ENCODE measurements around the gene RPGR. TPM values are rescaled to one million over a fixed set of nuclear protein-coding genes. Genes with fewer than 3 reads are reported as not detected.

Gene RPGR
- total RNA-seq, 5 donors from 2014 or later (not counting 1 experiment from before 2014, with no cell fraction given) = 8.1 to 31.2 (median 9.4) TPM

DNA sequence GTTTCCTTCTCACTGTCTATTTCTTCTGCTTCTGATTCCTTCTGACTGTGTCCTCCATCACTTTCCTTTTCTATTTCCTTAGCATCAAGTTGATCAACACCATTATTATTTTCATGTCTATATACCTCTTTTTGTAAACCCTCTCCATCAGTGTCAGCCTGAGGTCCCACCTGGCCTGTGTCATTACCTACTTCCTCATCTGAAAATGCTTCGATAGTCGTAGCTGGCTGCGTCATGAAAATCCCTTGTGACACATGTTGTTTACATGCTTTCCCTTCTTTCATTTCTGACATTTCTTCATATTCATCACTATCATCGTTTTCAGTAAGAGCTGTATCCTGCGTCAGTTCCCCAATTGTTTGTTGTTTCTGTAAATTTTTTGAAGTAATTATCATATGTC lies 39.6 kb downstream of the RPGR start:
- no peaks in the 10 kb centered on the region for H3K9me3 ChIP-seq
- Mint-ChIP-seq H3K36me3 (peaks cover 29% of the 10 kb centered on the region), H3K27me3 (peaks cover 0 to 5% of the 10 kb centered on the region in 2 donors), H3K4me3 (no peak overlapping the region), H3K9me3 (no peaks in the 10 kb centered on the region), H3K4me1 (peaks cover 0 to 4% (median 0%) of the 10 kb centered on the region in 3 donors), H3K27ac (peak overlapping the region in 1 of 2 donors; percentile 64)
- H3K27me3 ChIP-seq (replicated peaks in 1 of 2; ENCODE audit: control insufficient read depth in 2 of 2, extremely low read depth in 1 of 2, insufficient read depth in 2 of 2, low read length in 1 of 2) = no peaks in the 10 kb centered on the region
- no peaks in the 10 kb centered on the region for H3K36me3 ChIP-seq (ENCODE audit: control insufficient read depth in 2 of 2, extremely low read depth in 1 of 2, insufficient read depth in 1 of 2, low read length in 1 of 2)
- DNase-seq (no peak), ATAC-seq (replicated peaks in 1 of 4) (no peak)
- CTCF ChIA-PET = no interaction called here
- POLR2A ChIA-PET = no interaction called here
- no peak overlapping the region for H3K4me3 ChIP-seq (ENCODE audit: control insufficient read depth in 1 of 2, extremely low read depth in 1 of 2, low read length in 1 of 2)
- no CpG with 5 or more reads among the region's 5 CpGs for WGBS (ENCODE audit: insufficient coverage)
- H3K27ac ChIP-seq (ENCODE audit: low read length) = no peak overlapping the region
- no peaks in the 10 kb centered on the region for H3K4me1 ChIP-seq (ENCODE audit: control insufficient read depth in 1 of 2, extremely low read depth in 1 of 2, insufficient read depth in 2 of 2, low read length in 2 of 2)

DNA sequence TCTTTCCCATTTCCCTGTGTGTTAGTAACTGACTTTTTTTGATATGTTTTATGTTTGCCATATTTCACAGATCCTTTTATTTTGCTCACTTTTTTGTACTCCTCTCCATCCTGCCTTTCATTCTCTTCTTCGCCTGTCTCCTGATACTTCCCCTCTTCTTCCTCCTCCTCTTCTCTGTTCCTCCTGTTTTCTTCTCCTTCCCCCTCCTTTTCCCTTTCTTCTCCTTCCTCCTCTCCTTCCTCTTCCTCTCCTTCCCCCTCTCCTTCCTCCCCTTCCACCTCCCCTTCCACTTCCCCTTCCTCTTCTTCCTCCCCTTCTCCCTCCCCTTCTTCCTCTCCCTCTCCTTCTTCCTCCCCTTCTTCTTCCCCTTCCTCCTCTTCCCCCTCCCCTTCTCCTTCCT lies 41.7 kb downstream of the RPGR start:
- no peak overlapping the region for H3K27ac ChIP-seq (ENCODE audit: low read length)
- H3K4me1 Mint-ChIP-seq = peaks cover 0 to 4% (median 0%) of the 10 kb centered on the region in 3 donors
- H3K4me3 Mint-ChIP-seq = no peak overlapping the region
- no peak overlapping the region for H3K27ac Mint-ChIP-seq
- H3K9me3 Mint-ChIP-seq = no peaks in the 10 kb centered on the region
- no peak overlapping the region for H3K4me3 ChIP-seq (ENCODE audit: control insufficient read depth in 1 of 2, extremely low read depth in 1 of 2, low read length in 1 of 2)
- CTCF ChIA-PET = no interaction called here
- H3K27me3 Mint-ChIP-seq = peaks cover 0 to 9% of the 10 kb centered on the region in 2 donors
- whole genome bisulfite sequencing (ENCODE audit: insufficient coverage) = 100% methylated on average over 1 of the region's 1 CpG
- POLR2A ChIA-PET = no interaction called here
- DNase-seq = no peak
- no peaks in the 10 kb centered on the region for H3K36me3 ChIP-seq (ENCODE audit: control insufficient read depth in 2 of 2, extremely low read depth in 1 of 2, insufficient read depth in 1 of 2, low read length in 1 of 2)
- H3K4me1 ChIP-seq (ENCODE audit: control insufficient read depth in 1 of 2, extremely low read depth in 1 of 2, insufficient read depth in 2 of 2, low read length in 2 of 2) = no peaks in the 10 kb centered on the region
- H3K36me3 Mint-ChIP-seq = peaks cover 29% of the 10 kb centered on the region
- no peaks in the 10 kb centered on the region for H3K9me3 ChIP-seq
- no peaks in the 10 kb centered on the region for H3K27me3 ChIP-seq (replicated peaks in 1 of 2; ENCODE audit: control insufficient read depth in 2 of 2, extremely low read depth in 1 of 2, insufficient read depth in 2 of 2, low read length in 1 of 2)
- no peak for ATAC-seq (replicated peaks in 1 of 4)

DNA sequence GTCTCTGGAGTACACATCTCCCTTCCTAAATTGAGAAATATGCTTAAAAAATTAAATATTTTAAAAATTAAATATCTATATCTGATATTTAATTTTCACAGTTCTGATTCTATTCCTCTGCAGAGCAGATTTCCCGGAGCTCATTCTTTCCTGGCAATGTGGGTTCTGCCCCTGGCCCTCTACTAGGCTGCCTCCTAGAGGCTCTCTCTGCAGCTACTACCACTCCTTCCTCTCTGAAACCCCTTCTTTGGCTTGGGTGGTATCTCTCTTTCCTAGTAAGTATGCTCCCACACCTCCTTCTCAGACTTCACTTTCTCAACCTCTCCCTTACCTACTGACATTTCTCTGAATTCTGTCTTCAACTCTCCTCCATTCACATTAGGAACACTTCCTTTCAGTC lies 45.3 kb downstream of the RPGR start:
- Mint-ChIP-seq H3K4me3 (no peak overlapping the region), H3K27ac (no peak overlapping the region), H3K4me1 (no peaks in the 10 kb centered on the region), H3K36me3 (peaks cover 14% of the 10 kb centered on the region), H3K27me3 (peaks cover 0 to 5% of the 10 kb centered on the region in 2 donors), H3K9me3 (no peaks in the 10 kb centered on the region)
- H3K36me3 ChIP-seq (ENCODE audit: control insufficient read depth in 2 of 2, extremely low read depth in 1 of 2, insufficient read depth in 1 of 2, low read length in 1 of 2) = no peaks in the 10 kb centered on the region
- H3K4me3 ChIP-seq (ENCODE audit: control insufficient read depth in 1 of 2, extremely low read depth in 1 of 2, low read length in 1 of 2) = no peak overlapping the region
- ATAC-seq (replicated peaks in 1 of 4) (no peak), DNase-seq (no peak)
- ChIA-PET POLR2A (no interaction called here), CTCF (no interaction called here)
- WGBS (ENCODE audit: insufficient coverage) = no CpG with 5 or more reads among the region's 1 CpG
- no peaks in the 10 kb centered on the region for H3K9me3 ChIP-seq
- H3K4me1 ChIP-seq (ENCODE audit: control insufficient read depth in 1 of 2, extremely low read depth in 1 of 2, insufficient read depth in 2 of 2, low read length in 2 of 2) = no peaks in the 10 kb centered on the region
- H3K27ac ChIP-seq (ENCODE audit: low read length) = no peak overlapping the region
- H3K27me3 ChIP-seq (replicated peaks in 1 of 2; ENCODE audit: control insufficient read depth in 2 of 2, extremely low read depth in 1 of 2, insufficient read depth in 2 of 2, low read length in 1 of 2) = no peaks in the 10 kb centered on the region

DNA sequence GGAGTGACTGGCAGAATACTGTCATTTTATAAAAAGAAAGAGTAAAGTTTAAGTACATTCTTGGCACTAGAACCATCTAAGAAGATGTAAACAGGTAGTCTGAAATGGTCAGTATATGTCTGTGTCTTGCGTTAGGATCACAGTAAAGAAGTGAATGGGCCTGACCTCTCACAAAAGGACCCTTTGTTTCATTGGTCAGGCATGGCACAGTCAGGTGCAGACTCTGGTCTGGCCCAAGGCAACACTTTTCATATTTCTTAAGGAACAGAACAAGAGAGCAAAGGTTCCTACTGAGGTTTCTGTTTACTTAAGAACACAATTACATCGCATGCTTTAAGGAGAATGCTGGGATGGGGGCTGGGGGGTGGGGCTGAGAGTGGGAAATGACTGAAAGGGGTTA lies 48.1 kb downstream of the RPGR start:
- no peaks in the 10 kb centered on the region for H3K4me1 ChIP-seq (ENCODE audit: control insufficient read depth in 1 of 2, extremely low read depth in 1 of 2, insufficient read depth in 2 of 2, low read length in 2 of 2)
- WGBS (ENCODE audit: insufficient coverage) = no CpG with 5 or more reads among the region's 2 CpGs
- ATAC-seq (replicated peaks in 1 of 4) = no peak
- no peaks in the 10 kb centered on the region for H3K27me3 ChIP-seq (replicated peaks in 1 of 2; ENCODE audit: control insufficient read depth in 2 of 2, extremely low read depth in 1 of 2, insufficient read depth in 2 of 2, low read length in 1 of 2)
- peaks cover 0 to 5% of the 10 kb centered on the region in 2 donors for H3K27me3 Mint-ChIP-seq
- no peak for DNase-seq
- H3K36me3 ChIP-seq (ENCODE audit: control insufficient read depth in 2 of 2, extremely low read depth in 1 of 2, insufficient read depth in 1 of 2, low read length in 1 of 2) = peaks cover 0 to 2% of the 10 kb centered on the region in 2 donors
- ChIA-PET POLR2A (no interaction called here), CTCF (interaction anchor here in 1 of 2 donors (0.6 kb wide), 1 partner anchor 8 kb away, joined by 4 read pairs; no protein-coding TSS in a partner anchor)
- peaks cover 21% of the 10 kb centered on the region for H3K36me3 Mint-ChIP-seq
- H3K4me3 ChIP-seq (ENCODE audit: control insufficient read depth in 1 of 2, extremely low read depth in 1 of 2, low read length in 1 of 2) = no peak overlapping the region
- no peaks in the 10 kb centered on the region for H3K4me1 Mint-ChIP-seq
- H3K9me3 Mint-ChIP-seq = no peaks in the 10 kb centered on the region
- no peak overlapping the region for H3K4me3 Mint-ChIP-seq
- no peak overlapping the region for H3K27ac ChIP-seq (ENCODE audit: low read length)
- H3K27ac Mint-ChIP-seq = no peak overlapping the region
- no peaks in the 10 kb centered on the region for H3K9me3 ChIP-seq

DNA sequence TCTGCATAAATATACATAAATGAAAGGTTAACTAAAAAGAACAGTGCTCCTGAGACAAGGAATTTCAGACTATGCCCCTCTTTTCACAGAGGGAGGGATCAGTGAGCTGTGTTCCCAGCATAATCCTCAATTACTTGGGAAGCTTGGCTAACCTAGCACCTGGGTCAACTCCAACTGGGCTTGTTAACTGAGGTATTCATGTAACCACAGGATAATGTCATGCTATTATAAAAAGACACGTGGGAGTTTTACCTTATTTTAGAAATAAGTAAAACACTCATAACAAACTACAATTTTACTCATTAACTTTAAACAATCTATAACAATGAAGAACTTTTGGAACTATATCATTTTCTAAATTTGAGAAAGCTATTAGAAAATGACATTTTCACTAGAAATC lies 48.6 kb downstream of the RPGR start:
- H3K9me3 Mint-ChIP-seq = no peaks in the 10 kb centered on the region
- peaks cover 24% of the 10 kb centered on the region for H3K36me3 Mint-ChIP-seq
- H3K4me1 Mint-ChIP-seq = no peaks in the 10 kb centered on the region
- Histone ChIP-seq H3K27ac (ENCODE audit: low read length) (no peak overlapping the region), H3K9me3 (no peaks in the 10 kb centered on the region), H3K36me3 (ENCODE audit: control insufficient read depth in 2 of 2, extremely low read depth in 1 of 2, insufficient read depth in 1 of 2, low read length in 1 of 2) (peaks cover 0 to 2% of the 10 kb centered on the region in 2 donors), H3K4me1 (ENCODE audit: control insufficient read depth in 1 of 2, extremely low read depth in 1 of 2, insufficient read depth in 2 of 2, low read length in 2 of 2) (no peaks in the 10 kb centered on the region), H3K4me3 (ENCODE audit: control insufficient read depth in 1 of 2, extremely low read depth in 1 of 2, low read length in 1 of 2) (no peak overlapping the region), H3K27me3 (replicated peaks in 1 of 2; ENCODE audit: control insufficient read depth in 2 of 2, extremely low read depth in 1 of 2, insufficient read depth in 2 of 2, low read length in 1 of 2) (no peaks in the 10 kb centered on the region)
- H3K4me3 Mint-ChIP-seq = no peak overlapping the region
- no peak overlapping the region for H3K27ac Mint-ChIP-seq
- WGBS (ENCODE audit: insufficient coverage) = no CpG with 5 or more reads among the region's 1 CpG
- no peak for DNase-seq
- H3K27me3 Mint-ChIP-seq = peaks cover 0 to 5% of the 10 kb centered on the region in 2 donors
- ChIA-PET CTCF (no interaction called here), POLR2A (no interaction called here)
- no peak for ATAC-seq (replicated peaks in 1 of 4)

DNA sequence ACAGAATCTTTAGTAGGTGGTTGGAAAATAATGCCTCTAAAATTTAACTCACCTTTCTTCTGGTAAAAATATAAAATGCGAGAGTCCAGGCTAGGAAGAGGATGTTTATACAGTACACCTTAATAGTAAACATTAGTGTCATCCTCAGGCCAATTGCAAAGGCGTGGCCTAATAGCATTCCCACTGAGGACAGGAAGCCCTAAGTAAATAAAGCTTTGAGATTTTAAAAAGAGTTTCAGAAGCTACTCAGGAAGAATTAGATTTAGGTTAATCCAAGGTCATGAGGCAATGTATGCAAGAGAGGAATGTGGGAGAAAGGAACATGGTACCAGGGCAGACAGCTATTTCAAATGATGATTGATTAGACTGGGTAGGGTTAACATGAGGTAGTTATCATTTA lies 49.5 kb downstream of the RPGR start:
- no CpG with 5 or more reads among the region's 2 CpGs for WGBS (ENCODE audit: insufficient coverage)
- no peaks in the 10 kb centered on the region for H3K4me1 Mint-ChIP-seq
- H3K27ac Mint-ChIP-seq = no peak overlapping the region
- Histone ChIP-seq H3K4me1 (ENCODE audit: control insufficient read depth in 1 of 2, extremely low read depth in 1 of 2, insufficient read depth in 2 of 2, low read length in 2 of 2) (no peaks in the 10 kb centered on the region), H3K27ac (ENCODE audit: low read length) (no peak overlapping the region), H3K36me3 (ENCODE audit: control insufficient read depth in 2 of 2, extremely low read depth in 1 of 2, insufficient read depth in 1 of 2, low read length in 1 of 2) (peaks cover 0 to 2% of the 10 kb centered on the region in 2 donors), H3K9me3 (no peaks in the 10 kb centered on the region), H3K27me3 (replicated peaks in 1 of 2; ENCODE audit: control insufficient read depth in 2 of 2, extremely low read depth in 1 of 2, insufficient read depth in 2 of 2, low read length in 1 of 2) (no peaks in the 10 kb centered on the region), H3K4me3 (ENCODE audit: control insufficient read depth in 1 of 2, extremely low read depth in 1 of 2, low read length in 1 of 2) (no peak overlapping the region)
- peaks cover 19% of the 10 kb centered on the region for H3K36me3 Mint-ChIP-seq
- H3K9me3 Mint-ChIP-seq = no peaks in the 10 kb centered on the region
- ChIA-PET POLR2A (no interaction called here), CTCF (no interaction called here)
- DNase-seq (no peak), ATAC-seq (replicated peaks in 1 of 4) (no peak)
- H3K4me3 Mint-ChIP-seq = no peak overlapping the region
- peaks cover 0 to 5% of the 10 kb centered on the region in 2 donors for H3K27me3 Mint-ChIP-seq

DNA sequence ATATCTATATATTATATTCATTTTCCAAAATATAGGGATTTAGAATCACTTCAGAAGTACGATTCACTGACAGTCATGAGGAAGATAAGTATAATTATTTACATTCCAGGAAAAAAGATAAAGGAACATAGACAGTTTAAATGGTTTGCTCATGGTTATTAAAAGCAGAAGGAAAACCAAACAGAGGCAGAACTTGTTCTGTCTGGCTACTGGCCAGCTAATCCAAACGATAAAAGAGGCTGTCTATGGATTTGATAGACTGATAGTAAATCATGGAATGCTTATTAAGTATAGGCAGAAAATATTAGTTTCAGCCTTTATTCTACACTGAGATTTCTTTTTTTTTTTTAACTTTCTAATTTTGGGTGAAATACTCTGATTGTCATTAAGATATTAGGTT lies 50.2 kb downstream of the RPGR start:
- CTCF ChIA-PET = no interaction called here
- no peak for DNase-seq
- Histone ChIP-seq H3K9me3 (no peaks in the 10 kb centered on the region), H3K4me3 (ENCODE audit: control insufficient read depth in 1 of 2, extremely low read depth in 1 of 2, low read length in 1 of 2) (no peak overlapping the region), H3K36me3 (ENCODE audit: control insufficient read depth in 2 of 2, extremely low read depth in 1 of 2, insufficient read depth in 1 of 2, low read length in 1 of 2) (peaks cover 0 to 2% of the 10 kb centered on the region in 2 donors), H3K27me3 (replicated peaks in 1 of 2; ENCODE audit: control insufficient read depth in 2 of 2, extremely low read depth in 1 of 2, insufficient read depth in 2 of 2, low read length in 1 of 2) (no peaks in the 10 kb centered on the region), H3K4me1 (ENCODE audit: control insufficient read depth in 1 of 2, extremely low read depth in 1 of 2, insufficient read depth in 2 of 2, low read length in 2 of 2) (no peaks in the 10 kb centered on the region), H3K27ac (ENCODE audit: low read length) (no peak overlapping the region)
- no CpG with 5 or more reads among the region's 2 CpGs for WGBS (ENCODE audit: insufficient coverage)
- no peak for ATAC-seq (replicated peaks in 1 of 4)
- H3K4me1 Mint-ChIP-seq = no peaks in the 10 kb centered on the region
- no peaks in the 10 kb centered on the region for H3K9me3 Mint-ChIP-seq
- POLR2A ChIA-PET = no interaction called here
- no peak overlapping the region for H3K27ac Mint-ChIP-seq
- peaks cover 15% of the 10 kb centered on the region for H3K36me3 Mint-ChIP-seq
- H3K4me3 Mint-ChIP-seq = no peak overlapping the region
- H3K27me3 Mint-ChIP-seq = peaks cover 0 to 2% of the 10 kb centered on the region in 2 donors
